ENCODE data around the gene CYP4F11. TPM values are rescaled to one million over a fixed set of nuclear protein-coding genes. Genes with fewer than 3 reads are reported as not detected.
"Not testable (repeated sequence)": the region's sequence is repeated elsewhere in the genome, so short reads cannot be mapped to it uniquely, and the experiment has no call there.

CYP4F11 gene
- total and polyA plus RNA-seq, 9 donors, result not detected

DNA sequence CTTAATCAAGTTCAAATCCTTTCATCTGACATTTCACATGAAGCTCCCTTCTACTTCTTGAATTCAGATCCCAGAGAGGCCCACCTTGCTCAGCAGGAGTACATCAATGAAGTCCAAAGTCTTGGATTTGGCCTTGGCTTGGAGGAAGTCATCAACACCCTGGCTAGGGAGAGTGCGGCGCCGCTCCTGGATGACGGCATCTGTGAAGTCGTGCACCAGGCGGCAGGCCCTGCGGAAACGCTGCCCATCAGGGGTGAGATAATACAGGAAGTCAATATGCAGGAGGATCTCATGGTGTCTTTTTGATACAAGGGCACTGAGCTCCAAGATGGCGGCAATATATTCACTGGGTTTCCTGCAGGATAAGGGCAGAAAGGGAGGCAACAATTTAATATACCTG is 45.0 kb downstream of the CYP4F11 start:
- H3K27ac ChIP-seq (ENCODE audit: low read length); H3K4me3 ChIP-seq (ENCODE audit: low read length); H3K27me3 ChIP-seq (ENCODE audit: control insufficient read depth, insufficient read depth, low read length); DNase-seq; H3K36me3 ChIP-seq (ENCODE audit: control insufficient read depth, insufficient read depth, low read length); H3K4me1 ChIP-seq (ENCODE audit: control insufficient read depth, insufficient read depth, low read length); H3K9me3 ChIP-seq (replicated peaks; ENCODE audit: control insufficient read depth, low read depth, low read length): not testable (repeated sequence)
- WGBS (ENCODE audit: insufficient coverage), result 86% methylated on average over 8 of the region's 9 CpGs

DNA sequence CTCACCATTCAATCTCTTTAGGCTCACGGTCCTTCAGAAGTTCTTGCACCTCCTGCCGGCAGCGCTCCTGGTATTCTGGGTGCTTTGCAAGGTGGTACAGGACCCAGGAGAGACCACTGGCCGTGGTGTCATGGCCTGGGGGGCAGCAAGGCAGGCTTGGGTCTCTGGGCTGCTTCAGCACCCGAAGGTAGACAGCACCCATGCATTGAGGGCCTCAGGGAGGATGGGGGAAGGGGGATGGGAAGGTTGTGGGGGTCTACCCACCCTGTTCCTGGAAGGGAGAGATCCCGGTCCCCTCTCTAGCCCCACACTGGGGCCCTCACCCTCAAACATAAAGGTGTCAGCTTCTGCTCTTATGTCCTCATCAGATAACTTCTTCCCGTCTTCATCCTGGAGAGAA is 48.4 kb downstream of the CYP4F11 start:
- Histone ChIP-seq H3K27ac (ENCODE audit: low read length) (no peak overlapping the region), H3K27me3 (ENCODE audit: control insufficient read depth, insufficient read depth, low read length) (no peaks in the 10 kb centered on the region), H3K9me3 (replicated peaks; ENCODE audit: control insufficient read depth, low read depth, low read length) (no peaks in the 10 kb centered on the region), H3K4me1 (ENCODE audit: control insufficient read depth, insufficient read depth, low read length) (no peaks in the 10 kb centered on the region), H3K4me3 (ENCODE audit: low read length) (no peak overlapping the region), H3K36me3 (ENCODE audit: control insufficient read depth, insufficient read depth, low read length) (no peaks in the 10 kb centered on the region)
- DNase-seq, result no peak
- WGBS (ENCODE audit: insufficient coverage), result 85% methylated on average over 3 of the region's 7 CpGs

DNA sequence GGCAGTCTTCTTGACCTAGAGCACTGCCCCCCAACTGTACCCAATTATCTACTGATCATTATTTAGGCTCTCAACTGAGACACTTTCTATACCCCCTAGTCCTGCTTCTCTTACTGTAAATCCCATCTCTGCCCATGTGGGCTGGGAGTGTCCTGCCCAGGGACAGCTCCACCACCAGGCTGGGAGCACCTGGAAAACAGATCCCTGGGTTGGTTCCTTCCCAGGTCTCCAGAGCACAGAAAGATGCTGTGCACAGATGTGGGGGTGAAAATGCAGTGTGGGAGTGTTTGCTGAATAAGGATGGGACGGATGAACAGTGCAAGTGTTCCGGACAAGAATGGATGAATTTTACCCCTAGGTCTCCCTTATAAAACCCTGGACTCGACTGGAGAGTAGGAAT is 49.2 kb downstream of the CYP4F11 start:
- WGBS (ENCODE audit: insufficient coverage), result no CpG with 5 or more reads among the region's 3 CpGs
- Histone ChIP-seq H3K27me3 (ENCODE audit: control insufficient read depth, insufficient read depth, low read length) (no peaks in the 10 kb centered on the region), H3K36me3 (ENCODE audit: control insufficient read depth, insufficient read depth, low read length) (no peaks in the 10 kb centered on the region), H3K4me3 (ENCODE audit: low read length) (no peak overlapping the region), H3K27ac (ENCODE audit: low read length) (no peak overlapping the region), H3K4me1 (ENCODE audit: control insufficient read depth, insufficient read depth, low read length) (no peaks in the 10 kb centered on the region), H3K9me3 (replicated peaks; ENCODE audit: control insufficient read depth, low read depth, low read length) (no peaks in the 10 kb centered on the region)
- no peak for DNase-seq

DNA sequence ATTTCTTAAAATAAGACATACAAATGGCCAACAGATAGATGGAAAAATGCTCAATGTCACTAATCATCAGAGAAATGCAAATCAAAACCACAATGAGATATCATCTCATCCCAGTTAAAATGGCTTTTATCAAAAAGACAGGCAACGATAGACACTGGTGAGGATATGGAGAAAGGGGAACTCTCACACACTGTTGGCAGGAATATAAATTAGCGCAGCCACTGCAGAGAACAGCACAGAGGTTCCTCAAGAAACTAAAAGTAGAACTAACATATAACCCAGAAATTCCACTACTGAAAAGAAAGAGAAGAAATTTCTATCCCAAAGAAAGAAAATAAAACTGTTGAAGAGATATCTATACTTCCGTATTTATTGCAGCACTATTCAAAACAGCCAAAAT is 51.0 kb downstream of the CYP4F11 start:
- not testable (repeated sequence) for H3K27me3 ChIP-seq (ENCODE audit: control insufficient read depth, insufficient read depth, low read length); H3K36me3 ChIP-seq (ENCODE audit: control insufficient read depth, insufficient read depth, low read length); H3K4me1 ChIP-seq (ENCODE audit: control insufficient read depth, insufficient read depth, low read length); H3K4me3 ChIP-seq (ENCODE audit: low read length); DNase-seq; H3K9me3 ChIP-seq (replicated peaks; ENCODE audit: control insufficient read depth, low read depth, low read length); H3K27ac ChIP-seq (ENCODE audit: low read length)
- no CpG with 5 or more reads among the region's 3 CpGs for WGBS (ENCODE audit: insufficient coverage)

DNA sequence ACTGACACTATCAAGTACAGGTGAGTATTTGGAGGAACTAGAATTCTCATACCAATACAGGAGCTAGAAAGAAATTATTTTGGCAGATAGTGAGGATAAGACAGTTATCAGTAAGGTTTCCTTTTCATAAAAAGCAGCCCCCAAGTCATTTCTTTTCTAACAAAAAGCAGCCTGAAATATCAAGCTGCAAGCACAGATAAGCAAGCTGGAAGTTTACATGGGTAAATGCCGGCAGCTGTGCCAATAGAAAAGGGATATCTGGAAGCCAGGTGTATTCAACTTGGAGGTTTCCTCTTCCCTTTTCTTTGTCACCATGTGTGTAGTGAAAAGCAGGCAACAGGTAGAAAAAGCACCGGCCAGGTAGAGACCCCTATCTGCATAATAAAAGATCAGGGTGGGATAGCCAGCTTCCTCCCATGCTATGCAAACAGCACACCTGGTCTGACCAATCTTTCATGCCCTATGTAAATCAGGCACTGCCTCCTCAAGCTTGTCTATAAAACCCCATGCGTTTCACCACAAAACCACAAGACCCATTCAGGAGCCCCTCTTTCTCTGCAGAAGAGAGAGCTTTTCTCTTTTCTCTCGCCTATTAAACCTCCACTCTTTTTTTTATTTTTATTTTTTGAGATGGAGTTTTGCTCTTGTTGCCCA is 59.4 kb downstream of the CYP4F11 start:
- DNase-seq, result no peak
- Histone ChIP-seq H3K36me3 (ENCODE audit: control insufficient read depth, insufficient read depth, low read length) (no peaks in the 10 kb centered on the region), H3K27ac (ENCODE audit: low read length) (no peak overlapping the region), H3K4me1 (ENCODE audit: control insufficient read depth, insufficient read depth, low read length) (no peaks in the 10 kb centered on the region), H3K27me3 (ENCODE audit: control insufficient read depth, insufficient read depth, low read length) (no peaks in the 10 kb centered on the region), H3K4me3 (ENCODE audit: low read length) (no peak overlapping the region), H3K9me3 (replicated peaks; ENCODE audit: control insufficient read depth, low read depth, low read length) (no peaks in the 10 kb centered on the region)
- no CpG with 5 or more reads among the region's 4 CpGs for WGBS (ENCODE audit: insufficient coverage)

- not testable (repeated sequence) for H3K27me3 ChIP-seq (ENCODE audit: control insufficient read depth, insufficient read depth, low read length); DNase-seq; H3K36me3 ChIP-seq (ENCODE audit: control insufficient read depth, insufficient read depth, low read length); H3K27ac ChIP-seq (ENCODE audit: low read length); H3K4me3 ChIP-seq (ENCODE audit: low read length); H3K9me3 ChIP-seq (replicated peaks; ENCODE audit: control insufficient read depth, low read depth, low read length); H3K4me1 ChIP-seq (ENCODE audit: control insufficient read depth, insufficient read depth, low read length)
- WGBS (ENCODE audit: insufficient coverage), result 81% methylated on average over 5 of the region's 6 CpGs
These were observed 60.6 kb downstream of the CYP4F11 start for GRCh38 chr19:15873771-15874170.

DNA sequence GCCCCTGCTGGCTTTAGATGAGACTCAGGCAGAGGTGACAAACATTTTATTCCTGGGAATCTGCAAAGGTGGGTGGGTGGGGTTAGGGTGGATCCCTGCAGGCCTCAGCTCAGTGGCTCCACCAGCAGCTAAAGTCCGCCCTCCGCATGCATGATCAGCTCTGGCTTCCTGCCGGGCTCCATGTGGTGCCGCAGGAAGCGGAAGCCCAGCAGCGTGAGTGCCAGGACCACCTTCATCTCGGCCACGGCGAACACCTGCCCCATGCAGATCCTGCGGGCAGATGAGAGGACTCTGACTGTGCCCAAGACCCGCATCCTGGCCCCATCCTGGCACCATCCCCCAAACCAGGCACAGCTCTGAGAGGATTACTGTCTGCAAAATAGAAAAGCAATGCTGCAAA is 62.8 kb downstream of the CYP4F11 start:
- H3K4me1 ChIP-seq (ENCODE audit: control insufficient read depth, insufficient read depth, low read length), result no peaks in the 10 kb centered on the region
- WGBS (ENCODE audit: insufficient coverage), result 8% methylated on average over 11 of the region's 11 CpGs
- no peak overlapping the region for H3K4me3 ChIP-seq (ENCODE audit: low read length)
- no peak overlapping the region for H3K27ac ChIP-seq (ENCODE audit: low read length)
- no peaks in the 10 kb centered on the region for H3K27me3 ChIP-seq (ENCODE audit: control insufficient read depth, insufficient read depth, low read length)
- DNase-seq, result no peak
- H3K9me3 ChIP-seq (replicated peaks; ENCODE audit: control insufficient read depth, low read depth, low read length), result no peaks in the 10 kb centered on the region
- H3K36me3 ChIP-seq (ENCODE audit: control insufficient read depth, insufficient read depth, low read length), result no peaks in the 10 kb centered on the region

GRCh38 chr19:15869873-15870272 is 64.5 kb downstream of the CYP4F11 start:
- no peak overlapping the region for H3K4me3 ChIP-seq (ENCODE audit: low read length)
- H3K9me3 ChIP-seq (replicated peaks; ENCODE audit: control insufficient read depth, low read depth, low read length), result no peaks in the 10 kb centered on the region
- no peaks in the 10 kb centered on the region for H3K27me3 ChIP-seq (ENCODE audit: control insufficient read depth, insufficient read depth, low read length)
- WGBS (ENCODE audit: insufficient coverage), result 60% methylated on average over 5 of the region's 9 CpGs
- H3K4me1 ChIP-seq (ENCODE audit: control insufficient read depth, insufficient read depth, low read length), result no peaks in the 10 kb centered on the region
- no peak overlapping the region for H3K27ac ChIP-seq (ENCODE audit: low read length)
- H3K36me3 ChIP-seq (ENCODE audit: control insufficient read depth, insufficient read depth, low read length), result no peaks in the 10 kb centered on the region
- DNase-seq, result no peak

DNA sequence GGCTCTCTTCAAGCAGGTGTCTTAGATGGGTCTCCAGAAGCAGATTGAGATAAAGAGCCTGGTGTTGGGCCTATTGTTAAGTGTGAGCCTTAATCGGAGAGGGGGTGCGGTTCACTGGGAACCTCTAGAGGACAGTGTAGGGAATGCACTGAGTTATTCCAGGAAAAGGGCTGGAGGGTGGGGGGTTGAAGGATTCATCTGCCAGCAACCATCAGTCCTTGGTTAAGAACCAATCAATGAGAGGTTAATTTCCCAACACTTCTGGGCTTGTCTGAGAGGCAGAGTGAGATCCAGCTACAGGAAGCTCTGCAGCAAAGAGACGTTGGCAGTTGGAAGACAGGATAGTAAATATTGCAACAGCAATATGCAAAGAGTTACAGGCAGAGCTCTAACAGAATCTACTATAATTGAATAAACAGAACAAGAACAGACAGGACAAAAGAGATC is 65.2 kb downstream of the CYP4F11 start:
- DNase-seq, result peak; percentile 31
- Histone ChIP-seq H3K27ac (ENCODE audit: low read length) (no peak overlapping the region), H3K36me3 (ENCODE audit: control insufficient read depth, insufficient read depth, low read length) (no peaks in the 10 kb centered on the region)

GRCh38 chr19:15866636-15867035 is 67.7 kb downstream of the CYP4F11 start:
- Histone ChIP-seq H3K27me3 (ENCODE audit: control insufficient read depth, insufficient read depth, low read length) (peaks cover 5% of the 10 kb centered on the region), H3K36me3 (ENCODE audit: control insufficient read depth, insufficient read depth, low read length) (no peaks in the 10 kb centered on the region), H3K9me3 (replicated peaks; ENCODE audit: control insufficient read depth, low read depth, low read length) (no peaks in the 10 kb centered on the region), H3K27ac (ENCODE audit: low read length) (no peak overlapping the region), H3K4me1 (ENCODE audit: control insufficient read depth, insufficient read depth, low read length) (no peaks in the 10 kb centered on the region), H3K4me3 (ENCODE audit: low read length) (no peak overlapping the region)
- WGBS (ENCODE audit: insufficient coverage), result no CpG with 5 or more reads among the region's 5 CpGs
- no peak for DNase-seq

More for the DNA sequence above, 65.2 kb downstream of the CYP4F11 start:
- WGBS (ENCODE audit: insufficient coverage), result no CpG with 5 or more reads among the region's 3 CpGs
- Histone ChIP-seq H3K4me1 (ENCODE audit: control insufficient read depth, insufficient read depth, low read length) (no peaks in the 10 kb centered on the region), H3K9me3 (replicated peaks; ENCODE audit: control insufficient read depth, low read depth, low read length) (no peaks in the 10 kb centered on the region), H3K27me3 (ENCODE audit: control insufficient read depth, insufficient read depth, low read length) (no peaks in the 10 kb centered on the region), H3K4me3 (ENCODE audit: low read length) (no peak overlapping the region)

DNA sequence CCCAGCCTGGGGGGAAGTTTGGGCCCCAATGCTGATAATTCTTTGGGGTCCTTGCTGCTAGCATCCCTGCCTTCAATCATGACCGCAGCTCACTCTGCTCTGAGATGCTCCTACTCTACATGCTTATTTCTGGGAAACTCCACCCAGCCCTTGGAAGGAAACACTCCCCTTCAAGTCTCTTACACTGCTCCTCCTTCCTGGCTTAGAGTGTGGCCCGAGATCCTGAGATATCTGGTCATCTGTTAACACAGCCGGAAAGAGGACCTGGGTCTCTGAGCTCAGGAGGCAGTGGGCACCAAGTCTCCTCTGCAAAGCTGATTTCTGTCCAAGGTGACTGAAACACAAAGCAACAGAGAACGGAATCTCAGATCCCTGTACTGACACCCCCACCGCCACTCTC is 69.5 kb downstream of the CYP4F11 start:
- DNase-seq, result peak; percentile 2
- Histone ChIP-seq H3K36me3 (ENCODE audit: control insufficient read depth, insufficient read depth, low read length) (no peaks in the 10 kb centered on the region), H3K27ac (ENCODE audit: low read length) (no peak overlapping the region), H3K9me3 (replicated peaks; ENCODE audit: control insufficient read depth, low read depth, low read length) (no peaks in the 10 kb centered on the region), H3K4me3 (ENCODE audit: low read length) (no peak overlapping the region), H3K4me1 (ENCODE audit: control insufficient read depth, insufficient read depth, low read length) (no peaks in the 10 kb centered on the region), H3K27me3 (ENCODE audit: control insufficient read depth, insufficient read depth, low read length) (peaks cover 5% of the 10 kb centered on the region)
- WGBS (ENCODE audit: insufficient coverage), result 47% methylated on average over 4 of the region's 5 CpGs
